Hippocampal formation (tissue), 2 donors: ENCODE results near the gene SFRP5.

Source experiments
- DNase-seq, 2 donors: peaks; one replicate each; lab custom pipeline; 2025; lab: John Stamatoyannopoulos, UW

Gene SFRP5

GRCh38 chr10:97771913-97772823, at the start of gene SFRP5:
TSS of gene SFRP5 (minus strand) at chr10:97771999. CDS start at chr10:97771833, 166 bp downstream.
- DNase-seq: no peak

DNA sequence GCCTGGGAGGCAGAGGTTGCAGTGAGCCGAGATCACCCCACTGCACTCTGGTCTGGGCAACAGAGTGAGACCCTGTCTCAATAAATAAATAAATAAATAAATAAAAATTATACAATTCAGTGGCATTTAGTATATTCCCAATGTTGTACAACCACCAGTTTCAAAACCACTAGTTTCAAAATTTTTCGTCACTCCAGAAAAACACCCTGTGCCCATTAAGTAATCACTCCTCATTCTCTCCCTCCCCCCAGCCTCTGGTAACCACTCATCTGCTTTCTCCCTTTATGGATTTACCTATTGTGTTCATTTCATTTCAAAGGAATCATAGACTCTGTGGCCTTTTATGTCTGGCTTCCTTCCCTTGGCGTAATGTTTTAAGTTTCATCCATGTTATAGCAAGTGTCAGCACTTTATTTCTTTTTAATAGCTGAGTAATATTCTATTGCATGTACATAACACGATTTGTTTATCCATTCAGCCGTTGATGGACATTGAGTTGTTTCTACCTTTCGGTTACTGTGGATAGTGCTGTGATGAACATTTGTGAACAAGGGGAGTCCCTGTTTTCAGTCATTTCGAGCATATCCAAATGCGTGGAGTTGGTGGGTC, 48.4 kb upstream of the SFRP5 start:
- no peak for DNase-seq

DNA sequence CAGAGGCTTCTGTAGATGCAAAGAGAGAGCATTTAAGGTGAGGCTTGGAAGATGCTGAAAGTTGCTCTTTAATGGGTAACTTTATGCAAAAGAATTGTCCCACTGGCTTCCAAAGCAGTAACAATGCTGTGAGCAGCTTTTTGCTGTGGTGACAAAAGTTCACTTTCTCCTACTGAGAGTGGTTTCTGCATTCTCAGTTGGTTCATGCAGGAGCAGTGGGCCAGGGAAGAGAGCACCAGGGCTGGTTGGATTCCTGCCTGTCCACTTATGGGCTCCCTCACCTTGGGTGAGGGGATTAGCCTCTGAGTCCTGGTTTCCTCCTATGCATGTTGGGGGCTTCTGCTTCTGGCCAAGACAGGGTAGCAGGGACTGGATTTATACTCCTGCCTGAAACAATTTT, 46.8 kb upstream of the SFRP5 start:
- DNase-seq: no peak

DNA sequence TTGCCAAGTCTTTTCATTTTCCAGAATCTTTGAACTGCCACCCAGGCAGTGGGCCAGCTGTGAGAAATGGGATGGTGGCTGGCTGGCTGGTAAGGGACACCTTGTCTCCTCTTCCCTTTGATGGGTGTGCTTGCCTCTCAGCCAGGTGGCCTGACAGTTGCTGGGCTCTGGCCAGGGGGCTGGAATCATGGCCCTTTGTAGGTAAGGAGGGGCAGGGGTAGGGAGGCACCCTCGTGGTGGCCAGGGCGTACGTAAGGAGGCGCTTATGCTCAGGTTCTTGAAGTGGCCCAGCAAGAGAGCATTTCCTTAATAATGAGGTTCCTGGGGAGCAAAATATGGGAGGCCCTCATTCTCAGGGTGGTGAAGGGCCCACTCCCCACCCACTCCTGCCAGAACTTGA, 44.8 kb upstream of the SFRP5 start:
- DNase-seq: no peak

DNA sequence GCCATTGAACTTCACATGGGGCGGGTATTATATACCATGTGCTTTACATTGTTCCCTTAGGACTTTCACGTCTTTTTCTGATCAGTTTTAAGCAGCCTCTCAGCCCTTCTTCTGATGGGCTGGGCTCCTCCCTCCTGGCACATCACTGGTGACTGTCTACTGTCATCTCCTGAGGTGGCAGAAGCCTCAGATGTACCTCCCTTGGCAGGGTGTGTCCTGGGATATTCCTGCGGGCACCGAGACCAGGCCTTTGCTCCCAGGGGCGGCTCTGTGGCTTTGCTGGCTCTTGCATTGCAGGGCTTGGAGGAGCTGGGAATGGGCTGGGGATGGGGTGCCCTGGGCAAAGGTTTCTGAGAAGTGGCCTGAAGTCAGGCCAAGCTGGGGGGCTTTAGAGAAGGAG, 43.2 kb upstream of the SFRP5 start:
- DNase-seq: no peak

DNA sequence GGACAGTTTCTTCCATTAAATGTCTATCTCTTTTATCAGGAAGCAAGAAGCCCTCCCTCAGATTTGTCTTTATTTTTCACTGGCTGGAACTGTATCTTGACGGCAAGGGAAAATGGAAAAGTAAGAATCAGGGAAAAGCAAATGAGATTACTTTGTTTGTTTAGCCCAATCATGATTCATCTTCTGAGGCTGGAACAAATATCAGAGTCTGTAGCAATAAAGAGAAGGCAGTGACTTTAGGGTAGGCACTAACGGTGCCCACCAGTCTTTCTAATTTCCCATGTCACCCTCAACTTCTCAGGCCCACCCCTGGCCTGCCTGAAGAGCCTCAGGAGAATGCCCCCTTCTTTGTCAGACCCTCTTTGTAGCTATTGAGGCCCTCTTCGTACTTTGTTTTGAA, 41.5 kb upstream of the SFRP5 start:
- no peak for DNase-seq

GRCh38 chr10:97812696-97813095, 40.9 kb upstream of the SFRP5 start:
- no peak for DNase-seq

DNA sequence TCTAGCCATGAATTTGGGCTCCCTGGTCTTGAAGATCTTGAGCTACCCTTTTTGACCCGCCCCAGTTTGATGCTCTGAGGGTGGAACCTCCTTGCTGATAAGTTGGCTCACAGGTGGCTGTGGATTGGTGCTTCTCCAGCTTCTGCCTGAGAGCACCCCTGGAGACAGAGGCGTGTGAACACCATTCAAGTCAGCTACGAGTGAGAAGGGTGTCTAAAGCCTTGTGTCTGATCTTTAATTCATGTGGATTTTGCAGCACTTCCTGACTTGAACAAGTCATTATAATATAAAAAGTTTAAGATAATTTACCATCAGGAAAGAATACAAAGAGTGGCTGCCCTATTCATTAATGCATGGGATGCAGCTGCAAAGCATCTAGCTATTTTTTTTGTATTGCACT, 40.2 kb upstream of the SFRP5 start:
- DNase-seq: no peak

DNA sequence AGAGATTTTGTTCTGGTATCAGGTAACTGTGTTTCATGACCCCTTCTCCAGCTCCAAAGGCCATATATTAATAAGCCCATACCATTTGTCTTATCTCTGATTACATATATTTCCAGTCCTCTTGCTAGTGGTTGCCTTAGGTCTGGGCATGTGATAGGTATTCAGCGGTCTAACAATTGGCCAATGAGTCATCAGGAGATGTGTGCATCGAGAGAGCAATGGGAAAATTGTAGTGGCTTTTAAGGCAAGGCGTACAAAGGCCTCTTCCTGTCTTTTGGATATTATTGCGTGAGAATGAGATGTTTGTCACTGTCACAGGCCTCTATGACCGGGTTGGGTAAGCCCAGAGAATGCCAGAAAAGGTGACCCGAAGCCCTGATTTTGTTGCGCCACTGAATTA, 38.6 kb upstream of the SFRP5 start:
- no peak for DNase-seq

DNA sequence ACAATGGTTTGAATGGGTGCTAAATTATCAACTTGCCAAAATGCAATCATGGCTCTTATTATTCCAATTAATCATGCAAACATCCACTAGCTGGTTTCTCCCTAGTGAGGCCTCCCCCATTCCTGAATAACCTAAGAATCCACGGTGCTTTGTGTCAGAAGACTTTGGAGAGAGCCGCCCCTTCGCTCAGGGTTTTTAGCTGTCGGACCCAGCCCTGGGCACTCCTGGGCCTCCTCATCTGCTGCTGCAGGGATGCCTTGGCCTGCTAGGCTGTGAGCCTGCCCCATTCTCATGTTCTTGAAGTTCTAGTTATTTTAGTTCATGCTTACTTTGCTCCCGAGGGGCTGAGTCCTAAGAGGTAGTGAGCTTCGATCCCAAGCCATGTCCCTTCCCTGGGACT, 34.1 kb upstream of the SFRP5 start:
- DNase-seq: no peak

GRCh38 chr10:97805096-97805884, 33.5 kb upstream of the SFRP5 start:
- no peak for DNase-seq

DNA sequence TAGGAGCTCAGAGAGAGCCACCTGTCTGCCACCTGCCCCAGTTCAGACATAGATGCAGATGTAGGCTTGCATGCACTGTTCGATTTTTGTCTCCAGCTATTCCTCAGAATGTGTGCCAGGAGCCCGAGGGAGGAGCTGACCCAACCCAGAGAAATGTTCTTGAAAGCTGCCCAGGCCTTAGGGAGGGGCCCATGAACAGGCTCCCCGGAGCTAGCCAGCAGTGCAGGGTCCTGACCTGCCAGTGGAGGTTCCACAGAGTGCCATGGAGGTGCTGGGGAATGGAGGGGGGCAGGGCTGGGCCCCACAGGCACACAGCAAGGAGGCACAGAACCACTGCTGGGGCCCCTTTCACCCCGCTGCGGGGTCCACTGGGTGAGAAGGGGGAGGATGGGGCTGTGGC, 29.6 kb upstream of the SFRP5 start:
- no peak for DNase-seq

DNA sequence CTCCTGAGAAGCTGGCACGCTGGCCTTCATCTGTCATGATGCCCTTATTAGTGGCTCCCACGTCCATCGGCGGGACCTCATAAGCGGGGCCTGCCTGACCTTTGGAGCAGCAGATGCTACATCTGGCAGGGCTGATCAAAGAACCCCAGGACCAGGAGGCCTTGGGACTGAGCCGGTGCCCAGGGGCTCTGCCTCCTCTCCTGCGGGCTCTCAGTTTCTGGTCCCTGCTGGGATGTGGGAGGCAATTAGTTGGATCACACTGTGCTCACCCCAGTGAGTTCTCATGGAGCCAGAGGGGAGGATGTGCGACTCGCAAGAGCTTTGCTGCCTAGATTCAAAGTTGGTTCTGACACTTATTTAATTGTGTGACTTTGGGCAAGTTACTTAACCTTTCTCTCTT, 28.7 kb upstream of the SFRP5 start:
- no peak for DNase-seq

- no peak for DNase-seq
These were observed 27.3 kb upstream of the SFRP5 start for GRCh38 chr10:97798958-97799610.

GRCh38 chr10:97796651-97797050, 24.9 kb upstream of the SFRP5 start:
- DNase-seq: no peak

GRCh38 chr10:97795886-97796285, 24.1 kb upstream of the SFRP5 start:
- DNase-seq: no peak

- DNase-seq: peak; percentile 27 to 44
These were observed 20.3 kb upstream of the SFRP5 start for GRCh38 chr10:97791824-97792721.

DNA sequence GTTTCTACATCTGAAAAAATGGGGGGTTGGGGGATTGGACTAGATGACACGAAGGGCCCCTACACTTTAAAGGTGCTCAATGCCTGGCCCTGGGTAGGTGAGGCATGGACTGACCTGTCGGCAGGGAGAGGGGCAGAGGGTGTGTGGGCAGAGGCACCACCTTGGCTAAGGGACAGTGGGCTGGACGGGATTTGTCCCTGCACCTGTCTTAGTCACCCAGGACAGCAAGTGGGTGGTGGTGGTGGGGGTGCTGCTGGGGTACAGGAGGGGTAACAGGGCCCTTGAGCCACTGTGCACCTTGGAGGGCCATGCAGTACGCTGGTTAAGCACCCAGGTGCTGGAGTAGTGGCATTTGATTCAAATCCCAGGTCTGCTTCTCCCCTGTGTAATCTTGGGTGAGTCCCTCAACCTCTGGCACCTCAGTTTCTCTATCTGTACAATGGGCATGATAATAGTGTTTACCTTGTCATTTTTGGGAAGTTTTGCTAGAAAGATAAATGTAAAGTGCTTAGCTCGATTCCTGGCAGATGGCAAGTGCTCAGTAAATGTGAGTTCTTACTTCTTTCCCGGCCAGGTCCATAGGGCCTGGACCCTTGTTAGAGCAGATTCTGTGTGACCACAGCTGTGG, 18.1 kb upstream of the SFRP5 start:
- no peak for DNase-seq

GRCh38 chr10:97788552-97789442, 17.0 kb upstream of the SFRP5 start:
- no peak for DNase-seq

DNA sequence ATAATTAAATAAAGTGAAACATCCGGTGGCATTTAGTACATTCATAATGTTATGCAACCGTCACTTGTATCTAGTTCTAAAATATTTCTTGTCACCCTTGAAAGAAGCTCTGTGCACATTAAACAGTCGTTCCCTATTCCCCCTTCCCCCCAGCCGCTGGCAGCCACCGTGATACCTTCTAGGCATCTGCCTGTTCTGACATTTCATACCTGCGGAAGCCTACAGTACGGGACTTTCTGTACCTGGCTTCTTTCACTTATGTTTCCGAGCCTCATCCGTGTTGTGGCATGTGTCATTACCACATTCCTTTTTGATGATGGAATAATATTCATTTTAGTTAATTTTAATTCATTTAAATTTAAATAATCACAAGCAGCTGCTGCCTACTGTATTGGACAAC, 13.9 kb upstream of the SFRP5 start:
- DNase-seq: no peak
